Endodermal cell (in vitro differentiated cells): Measurements from ENCODE around the gene SOX6. TPM values are rescaled to one million over a fixed set of nuclear protein-coding genes. Genes with fewer than 3 reads are reported as not detected.

ENCODE experiments used
- DNase-seq: peaks from one replicate; pipeline ENCODE4 v3.0.0-alpha.2; 2017
- H3K27ac ChIP-seq: 2 replicates; pipeline ENCODE4 v1.5.1; 2013; ENCODE audit warnings: mild to moderate bottlenecking, low read depth, low read length, moderate library complexity
- H3K27me3 ChIP-seq: 2 replicates; pipeline ENCODE4 v1.6.1; 2013; ENCODE audit warnings: mild to moderate bottlenecking, low read length, moderate library complexity; ENCODE audit not compliant: insufficient read depth, control insufficient read depth, poor library complexity, severe bottlenecking
- H3K36me3 ChIP-seq: 2 replicates; pipeline ENCODE4 v1.7.0; 2013; ENCODE audit warnings: mild to moderate bottlenecking, low read length, moderate library complexity; ENCODE audit not compliant: control insufficient read depth, insufficient read depth
- H3K4me1 ChIP-seq: one replicate; pipeline ENCODE4 v1.7.0; 2013; ENCODE audit warnings: low read length; ENCODE audit not compliant: control insufficient read depth, insufficient read depth
- H3K4me3 ChIP-seq: 2 replicates; pipeline ENCODE4 v1.5.1; 2013; ENCODE audit warnings: mild to moderate bottlenecking, low read length, moderate library complexity
- H3K9ac ChIP-seq: 2 replicates; pipeline ENCODE4 v1.6.1; 2013; ENCODE audit warnings: mild to moderate bottlenecking, low read length, moderate library complexity; ENCODE audit not compliant: poor library complexity, severe bottlenecking; ENCODE audit errors: extremely low read depth
- H3K9me3 ChIP-seq: 2 replicates; pipeline ENCODE4 v1.6.1; 2013; ENCODE audit warnings: mild to moderate bottlenecking, low read length, moderate library complexity; ENCODE audit not compliant: control insufficient read depth
- H3K27ac Mint-ChIP-seq: 2 replicates; pipeline ENCODE4 v1.8.0; 2020; ENCODE audit warnings: mixed read lengths
- H3K27me3 Mint-ChIP-seq: 2 replicates; pipeline ENCODE4 v1.8.0; 2021; ENCODE audit warnings: mild to moderate bottlenecking, mixed read lengths; ENCODE audit not compliant: insufficient read depth
- H3K36me3 Mint-ChIP-seq: 2 replicates; pipeline ENCODE4 v1.8.0; 2020; ENCODE audit warnings: low read depth, mixed read lengths
- H3K4me1 Mint-ChIP-seq: 2 replicates; pipeline ENCODE4 v1.8.0; 2020; ENCODE audit warnings: mixed read lengths
- H3K4me3 Mint-ChIP-seq: 2 replicates; pipeline ENCODE4 v1.8.0; 2020; ENCODE audit warnings: mild to moderate bottlenecking, moderate library complexity, mixed read lengths
- H3K9me3 Mint-ChIP-seq: 2 replicates; pipeline ENCODE4 v1.8.0; 2020; ENCODE audit warnings: mild to moderate bottlenecking, mixed read lengths
- WGBS, 2 experiments: methylation state at CpG; one replicate each; pipeline versions ENCODE4 v1.1.5 to v1.1.7; 2013; ENCODE audit warnings: missing lambda C conversion rate in 2 of 2, mixed read lengths in 1 of 2; ENCODE audit not compliant: insufficient coverage in 1 of 2, insufficient read length in 1 of 2; 5-methylcytosine and 5-hydroxymethylcytosine counted together
- total RNA-seq, 2 donors: library from RNA; stranded (reverse); fragmentation: NEBNext Ultra II Directional in 1 of 2; extraction: Animal tissue kit (Norgen Biotek cat#: 25700) in 1 of 2; gene quantifications; 2 replicates in 1 of 2; 3 replicates in 1 of 2; pipeline ENCODE4 v1.2.1, GENCODE V29; 2021
- TF ChIP-seq, protein P1 (sequence below): fragments of 200-600 bp; sonication (generic); conservative IDR thresholded peaks from 2 replicates; pipeline ENCODE4 v1.5.0; 2021; ENCODE audit warnings: antibody characterized with exemption, mild to moderate bottlenecking

Gene SOX6
- total RNA-seq, 2 donors from 2014 or later = 0.13 to 0.20 TPM

DNA sequence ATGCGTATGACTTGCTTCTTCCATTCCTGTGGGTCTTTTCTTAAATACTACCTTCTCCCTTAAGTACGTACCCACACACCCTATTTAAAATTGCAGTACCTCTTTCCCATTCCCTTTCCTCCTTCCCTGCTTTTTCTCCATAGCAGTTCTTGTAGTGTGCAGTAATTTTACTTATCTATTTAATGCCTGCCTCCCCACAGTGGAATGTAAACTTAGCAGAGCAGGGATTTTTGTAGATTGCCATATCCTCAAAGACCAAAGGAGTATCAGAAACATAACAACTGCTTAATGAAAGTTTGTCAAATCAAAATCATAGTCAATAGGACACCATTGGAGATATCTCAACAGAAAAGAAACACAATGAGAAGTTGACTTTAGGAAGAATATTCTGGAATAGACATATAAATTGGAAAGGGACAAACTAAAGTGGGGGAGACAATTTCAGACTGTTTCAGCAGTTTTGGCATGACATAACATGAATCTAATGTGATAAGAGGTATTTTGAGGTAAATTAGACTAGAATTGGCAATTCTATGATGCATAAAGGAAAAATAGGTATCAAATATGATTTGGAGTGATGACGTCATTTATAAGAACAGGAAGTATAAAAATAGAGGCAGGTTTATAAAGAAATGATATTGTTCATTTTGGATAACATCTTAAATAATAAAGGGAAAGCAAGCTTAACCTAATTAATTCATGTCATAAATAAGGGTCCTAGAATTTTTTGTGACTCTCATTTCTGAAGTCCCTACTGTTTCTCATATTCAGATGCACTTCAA lies 188.4 kb downstream of the SOX6 start:
- H3K4me1 Mint-ChIP-seq = peaks cover 19% of the 10 kb centered on the region
- H3K36me3 ChIP-seq = no peaks in the 10 kb centered on the region
- H3K9me3 ChIP-seq = no peaks in the 10 kb centered on the region
- H3K4me3 ChIP-seq = no peak overlapping the region
- H3K27ac Mint-ChIP-seq = no peak overlapping the region
- H3K9ac ChIP-seq = no peak overlapping the region
- no peaks in the 10 kb centered on the region for H3K9me3 Mint-ChIP-seq
- no peaks in the 10 kb centered on the region for H3K27me3 Mint-ChIP-seq
- no peak overlapping the region for H3K4me3 Mint-ChIP-seq
- H3K27me3 ChIP-seq = no peaks in the 10 kb centered on the region
- 96 to 100% methylated on average over 2 to 3 of the region's 3 CpGs for WGBS, 2 experiments
- no peak for DNase-seq
- no peaks in the 10 kb centered on the region for H3K36me3 Mint-ChIP-seq
- TF ChIP-seq, protein P1, sequence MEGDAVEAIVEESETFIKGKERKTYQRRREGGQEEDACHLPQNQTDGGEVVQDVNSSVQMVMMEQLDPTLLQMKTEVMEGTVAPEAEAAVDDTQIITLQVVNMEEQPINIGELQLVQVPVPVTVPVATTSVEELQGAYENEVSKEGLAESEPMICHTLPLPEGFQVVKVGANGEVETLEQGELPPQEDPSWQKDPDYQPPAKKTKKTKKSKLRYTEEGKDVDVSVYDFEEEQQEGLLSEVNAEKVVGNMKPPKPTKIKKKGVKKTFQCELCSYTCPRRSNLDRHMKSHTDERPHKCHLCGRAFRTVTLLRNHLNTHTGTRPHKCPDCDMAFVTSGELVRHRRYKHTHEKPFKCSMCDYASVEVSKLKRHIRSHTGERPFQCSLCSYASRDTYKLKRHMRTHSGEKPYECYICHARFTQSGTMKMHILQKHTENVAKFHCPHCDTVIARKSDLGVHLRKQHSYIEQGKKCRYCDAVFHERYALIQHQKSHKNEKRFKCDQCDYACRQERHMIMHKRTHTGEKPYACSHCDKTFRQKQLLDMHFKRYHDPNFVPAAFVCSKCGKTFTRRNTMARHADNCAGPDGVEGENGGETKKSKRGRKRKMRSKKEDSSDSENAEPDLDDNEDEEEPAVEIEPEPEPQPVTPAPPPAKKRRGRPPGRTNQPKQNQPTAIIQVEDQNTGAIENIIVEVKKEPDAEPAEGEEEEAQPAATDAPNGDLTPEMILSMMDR = no peak
- H3K4me1 ChIP-seq = peaks cover under 1% of the 10 kb centered on the region
- no peak overlapping the region for H3K27ac ChIP-seq

DNA sequence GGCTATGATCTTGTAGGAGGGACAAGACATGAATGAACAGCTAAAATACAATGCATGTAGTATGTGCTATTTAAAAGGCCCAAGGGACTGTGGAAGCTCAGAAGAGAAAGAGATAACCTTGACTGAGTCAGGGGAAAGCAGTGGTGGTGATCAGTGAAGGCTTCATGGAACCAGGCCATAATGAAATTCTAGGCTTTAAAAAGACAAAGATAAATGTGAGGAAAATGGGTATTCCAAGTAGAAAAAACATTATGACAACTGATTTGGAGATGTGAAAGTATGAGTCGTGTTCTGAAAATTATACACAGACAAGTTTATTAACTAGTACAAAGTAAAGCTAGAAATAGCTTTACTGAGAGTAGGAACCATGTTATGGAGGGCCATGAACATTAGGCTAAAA lies 189.8 kb downstream of the SOX6 start:
- Histone ChIP-seq H3K27ac (no peak overlapping the region), H3K36me3 (no peaks in the 10 kb centered on the region), H3K9me3 (no peaks in the 10 kb centered on the region), H3K4me1 (no peaks in the 10 kb centered on the region), H3K9ac (no peak overlapping the region), H3K27me3 (no peaks in the 10 kb centered on the region), H3K4me3 (no peak overlapping the region)
- Mint-ChIP-seq H3K27me3 (no peaks in the 10 kb centered on the region), H3K27ac (no peak overlapping the region), H3K4me3 (no peak overlapping the region), H3K9me3 (no peaks in the 10 kb centered on the region), H3K4me1 (peaks cover 5% of the 10 kb centered on the region), H3K36me3 (no peaks in the 10 kb centered on the region)
- DNase-seq = no peak
- TF ChIP-seq, protein P1 = no peak
- 100% methylated on average over 1 of the region's 1 CpG; no CpG with 5 or more reads in 1 of the 2 experiments for WGBS, 2 experiments

DNA sequence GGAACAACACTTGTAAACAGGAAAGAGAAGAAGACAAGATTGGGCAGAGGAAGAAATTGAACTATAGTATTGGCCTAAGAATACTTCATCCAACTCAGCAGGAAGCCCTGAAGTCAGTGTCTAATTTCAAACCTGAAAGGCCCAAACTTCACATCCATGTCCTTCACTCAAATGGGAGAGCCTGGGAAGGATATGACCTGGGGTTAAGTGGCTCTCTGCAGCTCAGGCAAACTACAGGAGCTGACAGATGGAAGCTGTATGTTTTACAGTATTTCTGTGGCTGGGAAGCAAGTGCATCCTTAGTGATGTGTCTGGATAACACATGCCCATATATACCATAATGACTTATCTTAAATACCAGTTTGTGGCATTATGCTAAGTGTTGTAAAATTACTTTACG lies 196.2 kb downstream of the SOX6 start:
- Histone ChIP-seq H3K27ac (no peak overlapping the region), H3K4me3 (no peak overlapping the region), H3K9me3 (no peaks in the 10 kb centered on the region), H3K4me1 (no peaks in the 10 kb centered on the region), H3K27me3 (no peaks in the 10 kb centered on the region), H3K36me3 (no peaks in the 10 kb centered on the region), H3K9ac (no peak overlapping the region)
- Mint-ChIP-seq H3K4me3 (no peak overlapping the region), H3K27ac (no peak overlapping the region), H3K4me1 (no peaks in the 10 kb centered on the region), H3K9me3 (no peaks in the 10 kb centered on the region), H3K27me3 (no peaks in the 10 kb centered on the region), H3K36me3 (no peaks in the 10 kb centered on the region)
- TF ChIP-seq, protein P1 = no peak
- 100% methylated on average over 1 of the region's 1 CpG; no CpG with 5 or more reads in 1 of the 2 experiments for WGBS, 2 experiments
- no peak for DNase-seq
